GM18858 (cell line): ENCODE measurements around the gene PPP3CA.

Source experiments
- ATAC-seq: cut with Tn5 transposase; IDR thresholded peaks from one replicate; pipeline ENCODE4 v1.9.1; 2021; ENCODE audit not compliant: unreplicated experiment

The PPP3CA gene

GRCh38 chr4:101347267-101347556, at the start of gene PPP3CA:
PPP3CA (minus strand) TSS chr4:101347526.
- ATAC-seq, result peak; percentile 3

- ATAC-seq, result no peak
These were observed 45.9 kb upstream of the PPP3CA start for GRCh38 chr4:101393256-101393655.

- no peak for ATAC-seq
These were observed 23.4 kb upstream of the PPP3CA start for GRCh38 chr4:101370663-101371210.

GRCh38 chr4:101367201-101367600, 19.9 kb upstream of the PPP3CA start:
- no peak for ATAC-seq

GRCh38 chr4:101366331-101366730, 19.0 kb upstream of the PPP3CA start:
- no peak for ATAC-seq

- ATAC-seq, result no peak
These were observed 10.4 kb upstream of the PPP3CA start for GRCh38 chr4:101357751-101358150.

- no peak for ATAC-seq
These were observed 9.6 kb upstream of the PPP3CA start for GRCh38 chr4:101356928-101357327.

- no peak for ATAC-seq
These were observed 8.7 kb upstream of the PPP3CA start for GRCh38 chr4:101355767-101356702.

- peak; percentile 100 for ATAC-seq
These were observed 7.9 kb upstream of the PPP3CA start for GRCh38 chr4:101355246-101355645.

GRCh38 chr4:101349801-101350064, 2.4 kb upstream of the PPP3CA start:
- no peak for ATAC-seq

- ATAC-seq, result no peak
These were observed 1.9 kb upstream of the PPP3CA start for GRCh38 chr4:101348995-101349800.

GRCh38 chr4:101348367-101348827, 1.1 kb upstream of the PPP3CA start:
- ATAC-seq, result no peak

- ATAC-seq, result peak; percentile 72
These were observed 436 bp upstream of the PPP3CA start for GRCh38 chr4:101347557-101348366.

- ATAC-seq, result no peak
These were observed 717 bp downstream of the PPP3CA start for GRCh38 chr4:101346351-101347266.

GRCh38 chr4:101345596-101346350, 1.6 kb downstream of the PPP3CA start:
- no peak for ATAC-seq

- ATAC-seq, result no peak
These were observed 2.1 kb downstream of the PPP3CA start for GRCh38 chr4:101345271-101345595.

GRCh38 chr4:101339332-101339731, 8.0 kb downstream of the PPP3CA start:
- no peak for ATAC-seq

- ATAC-seq, result no peak
These were observed 9.6 kb downstream of the PPP3CA start for GRCh38 chr4:101337688-101338087.

GRCh38 chr4:101334963-101335572, 12.3 kb downstream of the PPP3CA start:
- peak; percentile 56 for ATAC-seq
